ENCODE measurements around the gene UPF2. TPM values are rescaled to one million over a fixed set of nuclear protein-coding genes. Genes with fewer than 3 reads are reported as not detected.

UPF2 gene
- total and polyA plus RNA-seq, 2 of the 4 experiments (the other 2 are of a cell fraction) = 9.2 to 14.3 TPM

GRCh38 chr10:11950325-11951018, 92.1 kb downstream of the UPF2 start:
- H3K18ac ChIP-seq (ENCODE audit: low read depth, low read length) = no peak overlapping the region
- H3K56ac ChIP-seq (ENCODE audit: extremely low read depth, insufficient read depth, low read length) = no peak overlapping the region
- no peak overlapping the region for H4K8ac ChIP-seq (ENCODE audit: low read depth in 2 of 2, low read length in 2 of 2)
- no peak overlapping the region for H3K23ac ChIP-seq (ENCODE audit: low read depth, low read length)
- H4K20me1 ChIP-seq (ENCODE audit: insufficient read depth, low read length) = no peaks in the 10 kb centered on the region
- intact Hi-C loops (cut with micrococcal nuclease) (no loop called here), in situ Hi-C loops (cut with MboI; ENCODE audit: low sequenced_read_pairs) (no loop called here), dilution Hi-C loops (cut with HindIII; ENCODE audit: low sequenced_read_pairs, unreplicated experiment) (no loop called here)
- no peak overlapping the region for H2BK15ac ChIP-seq (ENCODE audit: low read depth, low read length)
- no peaks in the 10 kb centered on the region; a peak in 1 of 4 replicates for H3K79me1 ChIP-seq (ENCODE audit: low read depth in 1 of 2, low read length in 2 of 2)
- H4K91ac ChIP-seq (ENCODE audit: insufficient read depth, low read depth, low read length) = no peak overlapping the region
- no peak overlapping the region for H2AFZ ChIP-seq (replicated peaks; ENCODE audit: low read length, poor library complexity)
- no peak overlapping the region for H3K4me3 ChIP-seq (ENCODE audit: insufficient read depth, low read depth, low read length)
- H3K9ac ChIP-seq (ENCODE audit: low read depth, low read length) = no peak overlapping the region
- H3K4ac ChIP-seq (ENCODE audit: low read depth, low read length) = no peak overlapping the region
- H4K5ac ChIP-seq (ENCODE audit: low read depth, low read length) = no peak overlapping the region
- no peak overlapping the region for H3K14ac ChIP-seq (replicated peaks; ENCODE audit: low read depth, low read length)
- BruUV-seq (replicated peaks) = TSS peak; percentile 25
- no peaks in the 10 kb centered on the region for H3K9me3 ChIP-seq (ENCODE audit: control insufficient read depth, insufficient read depth, low read length)
- no peak overlapping the region for H2AK5ac ChIP-seq (ENCODE audit: low read depth, low read length)
- H3K9me1 ChIP-seq (ENCODE audit: insufficient read depth, low read length) = peaks cover 2% of the 10 kb centered on the region; the same call in 1 of the 2 replicates
- no peak overlapping the region for H3K4me2 ChIP-seq (ENCODE audit: low read depth, low read length)
- H2BK120ac ChIP-seq (ENCODE audit: low read depth, low read length) = no peak overlapping the region
- H2BK20ac ChIP-seq (ENCODE audit: low read depth, low read length) = no peak overlapping the region
- ATAC-seq (ENCODE audit: low read depth) (no peak), DNase-seq (no peak)
- ChIA-PET POLR2A (ENCODE audit: unreplicated experiment) (no interaction called here), CTCF (no interaction called here)
- no peak overlapping the region for H2BK5ac ChIP-seq (ENCODE audit: low read depth, low read length, poor library complexity, severe bottlenecking)
- H2AK9ac ChIP-seq (replicated peaks; ENCODE audit: low read depth, low read length, poor library complexity) = no peak overlapping the region
- no peaks in the 10 kb centered on the region for H3K4me1 ChIP-seq (ENCODE audit: control insufficient read depth, insufficient read depth, low read length)
- H3K36me3 ChIP-seq (ENCODE audit: control insufficient read depth, insufficient read depth, low read length) = peaks cover 8% of the 10 kb centered on the region
- TF ChIP-seq RCOR1 (IDR thresholded peaks at IDR 0.05; ENCODE audit: insufficient replicate concordance, low read length) (no peak), CTCF (conservative IDR thresholded peaks at IDR 0.05; ENCODE audit: low read depth, low read length) (no peak), RFX5 (IDR thresholded peaks at IDR 0.05; ENCODE audit: low read depth, low read length) (no peak), CEBPB (IDR thresholded peaks at IDR 0.05; ENCODE audit: low read depth, low read length) (no peak), MXI1 (IDR thresholded peaks at IDR 0.05; ENCODE audit: borderline replicate concordance, low read depth, low read length) (no peak), SMC3 (IDR thresholded peaks at IDR 0.05; ENCODE audit: low read depth, low read length) (no peak), MAZ (IDR thresholded peaks at IDR 0.05; ENCODE audit: borderline replicate concordance, low read depth, low read length) (no peak), CHD1 (IDR thresholded peaks at IDR 0.05; ENCODE audit: low read depth, low read length) (no peak), FOS (IDR thresholded peaks at IDR 0.05; ENCODE audit: low read depth, low read length) (no peak), BHLHE40 (IDR thresholded peaks at IDR 0.05; ENCODE audit: low read depth, low read length) (no peak), RAD21 (IDR thresholded peaks at IDR 0.05; ENCODE audit: low read length) (no peak), MAFK (IDR thresholded peaks at IDR 0.05; ENCODE audit: low read depth, low read length) (no peak), ELK1 (IDR thresholded peaks at IDR 0.05; ENCODE audit: borderline replicate concordance, low read depth, low read length) (no peak), NFE2L2 (IDR thresholded peaks at IDR 0.05; ENCODE audit: low read depth, low read length) (no peak)
- 76% methylated on average over 4 of the region's 9 CpGs; no CpG with 5 or more reads in 1 of the 2 experiments for WGBS, 2 experiments (ENCODE audit: extremely low coverage in 2 of 2, insufficient read length in 1 of 2)
- no peaks in the 10 kb centered on the region for H3K27me3 ChIP-seq (ENCODE audit: control insufficient read depth, insufficient read depth, low read length)
- H3K27ac ChIP-seq (ENCODE audit: insufficient read depth, low read length) = no peak overlapping the region
